Testis (tissue), 2 donors: ENCODE results near the gene TXNRD3.

Experiments
- CTCF ChIP-seq, 3 experiments: fragments of 450-650 bp in 2 of 3; fragments of 200-600 bp in 1 of 3; sonication (generic) in 1 of 3; IDR thresholded peaks; one replicate each; pipeline ENCODE4 v1.5.1; 2016 to 2019; ENCODE audit warnings: antibody characterized with exemption in 3 of 3, mild to moderate bottlenecking in 2 of 3, moderate library complexity in 1 of 3
- POLR2A ChIP-seq: fragments of 450-650 bp; IDR thresholded peaks from one replicate; pipeline ENCODE4 v1.6.1; 2017; ENCODE audit warnings: antibody characterized with exemption, mild to moderate bottlenecking, moderate library complexity

GRCh38 chr3:126657901-126658300, 3.0 kb upstream of the TXNRD3 start:
- TF ChIP-seq CTCF (IDR thresholded peaks at IDR 0.05) (no peak), POLR2A (no peak)
